HG03159 (cell line): ENCODE measurements around the gene GP1BB.

ENCODE experiments used
- ATAC-seq: cut with Tn5 transposase; IDR thresholded peaks from one replicate; pipeline ENCODE4 v1.9.1; 2021; ENCODE audit warnings: mild to moderate bottlenecking, moderate library complexity; ENCODE audit not compliant: unreplicated experiment

GP1BB gene

GRCh38 chr22:19754701-19755144 is 31.4 kb downstream of the GP1BB start:
- ATAC-seq, result no peak

GRCh38 chr22:19755145-19755710 is 31.9 kb downstream of the GP1BB start:
- ATAC-seq, result no peak

- no peak for ATAC-seq
Measured at GRCh38 chr22:19755722-19756287, 32.5 kb downstream of the GP1BB start.

DNA sequence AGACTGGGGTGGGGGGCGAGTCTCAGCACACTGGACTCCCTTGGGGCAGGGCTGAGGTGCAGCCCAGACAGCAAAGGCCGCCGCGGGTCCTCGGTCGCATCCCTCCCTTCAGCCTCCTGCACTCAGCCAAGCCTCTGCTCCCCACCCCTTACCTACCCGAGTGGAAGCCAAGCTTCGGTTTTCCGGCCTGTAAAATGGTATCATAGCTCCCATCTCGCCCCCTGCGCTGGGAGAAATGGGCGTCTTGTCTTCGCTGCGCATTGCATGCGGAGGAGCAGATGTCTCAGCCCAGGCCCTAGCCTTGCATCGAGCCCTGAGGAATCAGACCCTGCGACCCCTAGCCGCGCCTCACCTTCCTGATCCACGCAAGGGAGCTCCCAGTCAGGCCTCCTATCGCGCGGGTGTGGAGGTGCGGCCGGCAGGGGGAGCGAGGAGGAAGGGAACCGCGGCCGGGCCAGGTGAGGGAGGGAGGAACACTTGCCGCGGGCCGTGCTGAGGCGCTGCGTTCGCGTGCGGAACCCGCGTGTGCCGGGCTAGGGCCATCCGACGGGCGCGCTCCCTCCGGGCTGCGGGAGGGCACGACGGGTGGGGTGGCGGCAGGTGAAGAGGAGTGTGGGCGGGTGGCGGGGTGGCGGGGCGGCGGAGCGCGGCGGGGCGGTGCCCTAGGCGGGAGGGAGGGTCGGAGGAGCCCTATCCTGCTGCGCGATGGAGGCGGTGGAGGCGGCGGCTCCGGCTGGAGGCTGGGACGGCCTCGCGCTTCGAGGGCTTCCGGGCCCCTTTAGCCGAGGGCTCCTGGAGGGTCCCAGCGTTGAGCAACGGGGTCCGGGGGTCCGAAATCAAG is 33.2 kb downstream of the GP1BB start:
- ATAC-seq, result no peak

DNA sequence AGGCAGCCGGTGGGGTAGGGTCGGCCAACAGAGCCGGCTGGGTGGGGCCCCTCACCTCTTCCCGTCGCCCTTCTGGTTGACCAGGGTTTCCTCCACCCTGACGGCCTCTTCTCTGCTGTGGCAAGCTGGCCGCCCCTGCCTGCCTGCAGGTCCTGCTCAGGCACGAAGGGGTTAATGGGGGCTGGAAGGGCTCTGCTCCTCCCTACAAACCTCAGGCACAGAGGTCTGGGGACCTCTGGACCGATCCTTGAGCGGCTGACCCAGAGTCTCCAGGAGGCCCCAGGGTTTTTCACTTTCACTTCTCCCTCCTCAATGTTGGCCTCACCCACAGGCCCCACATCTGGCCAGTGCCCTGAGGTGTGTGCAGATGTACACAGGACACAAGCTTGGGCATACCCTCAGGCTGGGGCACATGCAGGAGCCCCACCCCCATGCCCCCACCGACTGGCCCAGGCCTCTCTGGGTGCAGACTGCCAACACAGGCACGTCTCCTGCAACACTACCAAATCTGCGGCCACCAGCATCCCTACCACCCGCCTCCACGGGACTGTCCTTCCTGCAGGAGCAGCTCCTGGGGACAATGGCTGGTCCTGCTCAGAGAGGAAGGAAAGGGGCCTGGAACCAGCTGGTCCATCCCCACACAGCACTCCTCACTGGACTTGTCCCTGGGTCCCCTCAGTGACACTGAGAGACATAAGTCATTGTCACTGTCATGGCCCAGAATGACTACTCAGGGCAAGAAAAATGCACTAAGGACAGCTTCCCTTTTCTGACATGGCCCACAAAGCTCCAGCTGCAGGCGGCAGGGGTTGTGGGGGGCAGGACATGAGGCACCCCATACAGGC is 34.0 kb downstream of the GP1BB start:
- no peak for ATAC-seq

- no peak for ATAC-seq
Measured at GRCh38 chr22:19757985-19758895, 34.9 kb downstream of the GP1BB start.

GRCh38 chr22:19758896-19759426 is 35.6 kb downstream of the GP1BB start:
- no peak for ATAC-seq

DNA sequence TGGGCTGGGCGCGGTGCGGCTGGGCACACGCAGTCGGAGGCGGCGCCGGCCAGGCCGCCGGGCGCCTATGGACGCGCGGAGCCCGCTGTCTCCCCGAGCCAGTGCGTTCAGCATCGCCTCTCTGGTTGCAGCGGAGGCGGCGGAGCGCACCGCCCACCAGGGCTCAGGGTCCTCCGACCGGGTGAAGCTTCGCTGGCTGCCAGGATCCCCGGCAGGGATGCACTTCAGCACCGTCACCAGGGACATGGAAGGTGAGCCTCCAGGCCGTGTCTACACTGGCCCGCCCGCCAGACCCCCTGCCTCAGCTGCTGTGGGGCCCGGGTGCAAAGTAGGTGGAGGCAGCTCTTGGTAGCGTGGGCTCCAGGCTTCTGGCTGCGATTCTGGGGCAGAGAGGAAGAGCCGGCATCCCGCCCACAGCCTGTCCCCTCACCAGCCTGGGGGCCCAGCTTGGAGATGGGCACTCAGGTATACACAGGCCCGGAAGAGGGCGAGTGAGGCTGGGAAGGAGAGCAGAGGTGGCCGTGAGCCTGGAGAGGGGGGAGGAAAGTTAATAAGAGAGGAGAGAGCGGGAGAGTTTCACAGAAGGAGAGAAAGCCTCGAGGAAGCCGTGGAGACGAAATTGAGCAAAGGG is 36.2 kb downstream of the GP1BB start:
- no peak for ATAC-seq

DNA sequence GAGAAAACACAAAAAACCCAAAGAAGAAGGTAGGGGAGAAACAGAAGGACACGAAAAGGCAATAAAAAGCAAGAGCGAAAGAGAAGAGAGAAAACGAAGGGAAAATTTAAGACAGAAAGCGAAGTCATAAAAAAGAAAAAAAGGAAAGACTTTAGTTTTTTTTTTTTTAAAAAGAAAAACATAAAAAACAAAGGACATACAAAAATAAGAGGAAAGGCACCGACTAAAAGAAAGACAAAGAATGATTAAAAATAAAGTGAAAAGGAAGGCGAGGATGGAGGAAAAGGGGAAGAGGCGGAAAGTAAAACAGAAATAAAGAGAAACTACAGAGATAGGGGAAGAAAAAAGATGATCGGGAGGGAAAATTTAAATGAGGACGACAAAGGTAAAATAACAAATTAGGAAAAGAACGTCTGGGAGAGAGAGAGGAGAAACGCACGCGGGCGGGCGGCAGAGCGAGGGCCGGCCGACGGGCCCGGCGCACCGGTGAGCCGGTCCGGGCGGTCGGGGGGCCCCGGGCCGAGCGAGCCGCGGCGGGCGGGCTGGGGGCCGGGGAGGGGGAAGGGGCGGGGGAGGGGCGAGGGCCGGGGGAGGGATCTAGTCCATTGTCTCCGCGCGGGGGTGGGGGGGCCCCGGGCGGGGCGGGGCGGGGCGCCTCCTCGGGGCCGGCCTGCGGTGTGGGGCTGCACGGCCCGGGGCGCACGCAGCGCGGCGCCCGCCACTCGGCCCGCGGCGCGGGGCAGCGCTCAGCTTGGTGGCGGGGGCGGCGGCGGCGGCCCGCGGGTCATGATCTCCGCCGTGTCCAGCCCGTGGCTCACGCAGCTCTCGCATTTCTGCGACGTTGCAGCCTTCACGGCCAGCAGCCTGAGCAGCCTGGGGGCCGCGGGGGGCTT is 37.0 kb downstream of the GP1BB start, which contains the start of gene TBX1:
Gene TBX1, plus strand, starts transcription at position 721 of the 893 bp plus-strand sequence. Its CDS starts 66 bp downstream, at position 787.
- ATAC-seq, result no peak

DNA sequence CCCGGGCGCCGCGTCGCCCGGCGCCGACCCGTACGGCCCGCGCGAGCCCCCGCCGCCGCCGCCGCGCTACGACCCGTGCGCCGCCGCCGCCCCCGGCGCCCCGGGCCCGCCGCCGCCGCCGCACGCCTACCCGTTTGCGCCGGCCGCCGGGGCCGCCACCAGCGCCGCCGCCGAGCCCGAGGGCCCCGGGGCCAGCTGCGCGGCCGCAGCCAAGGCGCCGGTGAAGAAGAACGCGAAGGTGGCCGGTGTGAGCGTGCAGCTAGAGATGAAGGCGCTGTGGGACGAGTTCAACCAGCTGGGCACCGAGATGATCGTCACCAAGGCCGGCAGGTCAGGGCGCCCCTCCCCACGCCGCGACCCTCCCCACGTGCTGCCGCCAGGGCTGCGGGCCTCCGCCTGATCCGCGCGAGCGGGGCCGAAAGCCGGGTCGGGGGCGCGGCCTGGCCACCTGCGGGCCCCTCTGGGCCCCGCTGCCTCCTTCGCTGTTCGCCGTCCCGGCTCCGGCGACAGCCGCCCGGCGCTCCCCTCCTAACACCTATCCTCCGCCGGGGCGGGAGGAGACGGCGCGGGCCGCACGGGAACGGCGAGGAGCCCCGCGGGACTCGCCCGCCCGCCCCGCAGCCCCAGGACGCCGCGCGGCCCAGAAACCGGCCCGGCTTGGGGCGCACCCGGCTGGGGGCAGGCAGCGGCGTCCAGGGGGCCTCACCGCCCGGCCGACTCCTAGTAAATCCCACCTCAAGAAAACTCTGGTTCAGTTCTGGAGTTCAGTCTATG is 37.8 kb downstream of the GP1BB start:
- ATAC-seq, result no peak

GRCh38 chr22:19761725-19762567 is 38.6 kb downstream of the GP1BB start:
- no peak for ATAC-seq

DNA sequence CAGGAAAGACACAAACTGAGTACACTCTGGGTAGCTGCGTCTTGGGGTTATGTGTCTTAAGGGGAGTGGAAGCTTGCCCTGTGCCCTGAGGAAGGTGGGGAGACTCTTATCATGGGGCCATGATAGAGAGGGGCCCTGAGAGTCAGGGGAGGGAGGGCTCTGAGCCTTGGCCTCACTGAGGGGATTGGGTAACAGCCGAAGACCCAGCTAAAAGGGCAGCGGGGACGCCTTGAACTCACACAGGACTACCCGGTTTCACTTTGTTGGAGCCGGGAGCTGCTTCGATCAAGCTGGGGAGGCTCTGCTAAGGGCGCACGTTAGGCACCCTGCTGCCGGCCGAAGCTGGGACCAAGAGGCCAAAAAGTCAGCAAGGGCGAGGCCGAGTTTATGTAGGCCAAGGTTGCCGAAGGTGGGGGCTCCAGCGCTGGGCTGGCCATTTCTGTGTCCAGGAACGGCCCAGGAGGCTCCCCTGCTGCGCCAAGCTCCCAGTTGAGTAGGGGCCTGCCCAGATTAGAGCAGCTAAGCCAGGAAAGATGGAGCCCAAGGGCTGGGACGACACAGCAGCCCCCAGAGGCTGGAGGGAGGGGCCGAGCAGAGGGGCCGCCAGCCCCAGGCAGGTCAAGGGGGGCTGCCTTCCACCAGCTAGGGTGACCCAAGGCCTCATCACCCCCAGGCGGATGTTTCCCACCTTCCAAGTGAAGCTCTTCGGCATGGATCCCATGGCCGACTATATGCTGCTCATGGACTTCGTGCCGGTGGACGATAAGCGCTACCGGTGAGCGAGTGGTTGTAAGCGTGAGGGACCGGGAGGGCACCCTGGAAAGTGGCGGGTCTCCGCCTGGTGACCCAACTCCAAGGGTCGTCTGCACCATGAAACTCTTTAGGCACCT is 39.5 kb downstream of the GP1BB start:
- no peak for ATAC-seq

GRCh38 chr22:19763458-19764298 is 40.3 kb downstream of the GP1BB start:
- no peak for ATAC-seq

DNA sequence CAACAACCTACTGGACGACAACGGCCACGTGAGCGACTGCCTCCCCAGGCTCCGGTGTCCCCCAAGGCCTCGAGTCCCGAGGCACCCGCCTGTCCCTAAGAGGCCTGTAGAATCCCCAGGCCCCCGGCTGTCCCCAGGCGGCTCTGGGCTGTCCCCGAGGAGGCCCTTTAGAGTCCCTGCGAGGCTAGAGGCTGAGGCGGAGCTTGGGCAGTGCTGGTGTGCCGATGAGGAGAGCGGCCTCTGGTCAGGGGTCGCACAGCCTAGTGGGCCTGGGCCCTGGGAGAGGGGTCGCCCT is 40.9 kb downstream of the GP1BB start:
- ATAC-seq, result no peak
